ENCODE results near the gene MYOCOS.

GRCh38 chr1:171616586-171616985, 5.5 kb upstream of the MYOCOS start:
- TF ChIP-seq CTCF (IDR thresholded peaks at IDR 0.05) (no peak), POLR2A (IDR thresholded peaks at IDR 0.05) (no peak)
